ENCODE data around the gene ZNF43. TPM values are rescaled to one million over a fixed set of nuclear protein-coding genes. Genes with fewer than 3 reads are reported as not detected.

Gene ZNF43
- total and polyA plus RNA-seq, 2 donors (not counting 1 experiment from before 2014, with no cell fraction given) = 10.8 to 59.8 TPM

DNA sequence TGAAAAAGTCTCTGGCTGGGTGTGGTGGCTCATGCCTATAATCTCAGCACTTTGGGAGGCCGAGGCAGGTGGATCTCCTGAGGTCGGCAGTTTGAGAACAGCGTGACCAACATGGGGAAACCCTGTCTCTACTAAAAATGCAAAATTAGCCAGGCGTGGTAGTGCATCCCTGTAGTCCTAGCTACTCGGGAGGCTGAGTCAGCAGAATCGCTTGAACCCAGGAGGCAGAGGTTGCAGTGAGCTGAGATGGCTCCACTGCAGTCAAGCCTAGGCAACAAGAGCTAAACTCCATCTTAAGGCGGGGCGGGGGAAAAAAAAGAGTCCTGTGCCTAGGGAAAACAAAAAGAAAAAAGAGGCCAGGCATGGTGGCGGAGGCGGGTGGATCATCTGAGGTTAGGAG lies 2.2 kb downstream of the ZNF43 start:
- no peaks in the 10 kb centered on the region for H3K27me3 ChIP-seq (replicated peaks in 1 of 4; ENCODE audit: control extremely low read depth in 1 of 4, control insufficient read depth in 3 of 4, insufficient read depth in 4 of 4, low read length in 3 of 4)
- Mint-ChIP-seq H3K4me1 (peaks cover 36% of the 10 kb centered on the region), H3K27me3 (no peaks in the 10 kb centered on the region), H3K27ac (peak overlapping the region; percentile 20), H3K9me3 (ENCODE audit: insufficient read depth) (no peaks in the 10 kb centered on the region), H3K4me3 (peak overlapping the region; percentile 62)
- no peak for DNase-seq
- peaks cover 3 to 6% of the 10 kb centered on the region in 2 experiments for H3K36me3 ChIP-seq (replicated peaks in 1 of 2; ENCODE audit: control extremely low read depth in 1 of 2, control insufficient read depth in 1 of 2, extremely low read depth in 1 of 2, insufficient read depth in 2 of 2, low read length in 1 of 2)
- intact Hi-C loops (cut with micrococcal nuclease) = loop anchor here (10.0 kb wide), 2 partner anchors 439 to 1441 kb away; partner anchors contain the start of gene ZNF493
- no peak overlapping the region for H3K4me2 ChIP-seq (replicated peaks; ENCODE audit: low read depth, low read length, poor library complexity, severe bottlenecking)
- H3K9ac ChIP-seq (ENCODE audit: low read length) = no peak overlapping the region
- H3K4me3 ChIP-seq (ENCODE audit: control extremely low read depth in 1 of 5, extremely low read depth in 1 of 5, insufficient read depth in 1 of 5, low read depth in 2 of 5, low read length in 4 of 5) = no peak overlapping the region
- ChIA-PET POLR2A (no interaction called here), CTCF (interaction anchor here (1.1 kb wide), 1 partner anchor 18 kb away, joined by 4 read pairs; no protein-coding TSS in a partner anchor)
- H3K9me3 ChIP-seq (ENCODE audit: control extremely low read depth in 1 of 3, control insufficient read depth in 2 of 3, insufficient read depth in 1 of 3, low read length in 2 of 3) = peaks cover 2 to 25% (median 9%) of the 10 kb centered on the region in 3 donors
- TF ChIP-seq EZH2 (IDR thresholded peaks at IDR 0.05; ENCODE audit: borderline replicate concordance, insufficient read depth, low read depth, low read length, poor library complexity, severe bottlenecking) = no peak
- TF ChIP-seq, protein P1, sequence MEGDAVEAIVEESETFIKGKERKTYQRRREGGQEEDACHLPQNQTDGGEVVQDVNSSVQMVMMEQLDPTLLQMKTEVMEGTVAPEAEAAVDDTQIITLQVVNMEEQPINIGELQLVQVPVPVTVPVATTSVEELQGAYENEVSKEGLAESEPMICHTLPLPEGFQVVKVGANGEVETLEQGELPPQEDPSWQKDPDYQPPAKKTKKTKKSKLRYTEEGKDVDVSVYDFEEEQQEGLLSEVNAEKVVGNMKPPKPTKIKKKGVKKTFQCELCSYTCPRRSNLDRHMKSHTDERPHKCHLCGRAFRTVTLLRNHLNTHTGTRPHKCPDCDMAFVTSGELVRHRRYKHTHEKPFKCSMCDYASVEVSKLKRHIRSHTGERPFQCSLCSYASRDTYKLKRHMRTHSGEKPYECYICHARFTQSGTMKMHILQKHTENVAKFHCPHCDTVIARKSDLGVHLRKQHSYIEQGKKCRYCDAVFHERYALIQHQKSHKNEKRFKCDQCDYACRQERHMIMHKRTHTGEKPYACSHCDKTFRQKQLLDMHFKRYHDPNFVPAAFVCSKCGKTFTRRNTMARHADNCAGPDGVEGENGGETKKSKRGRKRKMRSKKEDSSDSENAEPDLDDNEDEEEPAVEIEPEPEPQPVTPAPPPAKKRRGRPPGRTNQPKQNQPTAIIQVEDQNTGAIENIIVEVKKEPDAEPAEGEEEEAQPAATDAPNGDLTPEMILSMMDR (IDR thresholded peaks at IDR 0.05) = no peak
- no peak overlapping the region for H3K27ac ChIP-seq (ENCODE audit: low read length in 2 of 2)
- 91% methylated on average over 8 of the region's 10 CpGs for WGBS (ENCODE audit: insufficient coverage)
- peaks cover 4 to 17% of the 10 kb centered on the region in 2 donors for H3K4me1 ChIP-seq (ENCODE audit: control insufficient read depth in 2 of 2, insufficient read depth in 2 of 2, low read length in 2 of 2)
- H3K79me2 ChIP-seq (ENCODE audit: control insufficient read depth, insufficient read depth, low read length) = peaks cover 66% of the 10 kb centered on the region
- H2AFZ ChIP-seq (ENCODE audit: insufficient read depth, low read depth, low read length, poor library complexity, severe bottlenecking) = no peak overlapping the region
- ATAC-seq (ENCODE audit: low read depth) = no peak
- no peaks in the 10 kb centered on the region for H4K20me1 ChIP-seq (ENCODE audit: control insufficient read depth, insufficient read depth, low read length, poor library complexity, severe bottlenecking)

DNA sequence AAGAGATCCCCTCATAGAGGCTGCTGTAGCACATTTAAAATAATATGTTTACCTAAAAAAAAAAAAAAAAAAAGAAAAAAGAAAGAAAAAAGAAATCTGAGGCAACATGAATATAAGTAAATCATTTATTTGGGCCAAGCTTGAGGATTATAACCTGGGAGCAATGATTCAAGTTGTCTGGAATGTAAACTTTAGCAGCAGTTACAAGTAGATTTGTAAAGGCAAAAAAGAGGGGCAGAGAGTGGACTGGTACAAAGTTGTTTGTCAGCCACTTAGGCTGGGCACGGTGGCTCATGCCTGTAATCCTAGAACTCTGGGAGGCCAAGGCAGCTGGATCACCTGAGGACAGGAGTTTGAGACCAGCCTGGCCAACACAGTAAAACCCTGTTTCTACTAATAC lies 11.3 kb downstream of the ZNF43 start:
- 100% methylated on average over 1 of the region's 1 CpG for WGBS (ENCODE audit: insufficient coverage)
- H2AFZ ChIP-seq (ENCODE audit: insufficient read depth, low read depth, low read length, poor library complexity, severe bottlenecking) = no peak overlapping the region
- H3K4me3 ChIP-seq (ENCODE audit: control extremely low read depth in 1 of 5, extremely low read depth in 1 of 5, insufficient read depth in 1 of 5, low read depth in 2 of 5, low read length in 4 of 5) = no peak overlapping the region
- Mint-ChIP-seq H3K27ac (no peak overlapping the region), H3K4me3 (no peak overlapping the region), H3K27me3 (no peaks in the 10 kb centered on the region), H3K9me3 (ENCODE audit: insufficient read depth) (no peaks in the 10 kb centered on the region), H3K4me1 (no peaks in the 10 kb centered on the region)
- ChIA-PET CTCF (no interaction called here), POLR2A (no interaction called here)
- H3K27ac ChIP-seq (ENCODE audit: low read length in 2 of 2) = no peak overlapping the region
- H3K9ac ChIP-seq (ENCODE audit: low read length) = no peak overlapping the region
- no peaks in the 10 kb centered on the region for H3K4me1 ChIP-seq (ENCODE audit: control insufficient read depth in 2 of 2, insufficient read depth in 2 of 2, low read length in 2 of 2)
- peaks cover 51% of the 10 kb centered on the region for H3K79me2 ChIP-seq (ENCODE audit: control insufficient read depth, insufficient read depth, low read length)
- DNase-seq (no peak), ATAC-seq (ENCODE audit: low read depth) (no peak)
- H3K9me3 ChIP-seq (ENCODE audit: control extremely low read depth in 1 of 3, control insufficient read depth in 2 of 3, insufficient read depth in 1 of 3, low read length in 2 of 3) = peaks cover 10 to 60% (median 10%) of the 10 kb centered on the region in 3 donors
- TF ChIP-seq, protein P1 (IDR thresholded peaks at IDR 0.05) = no peak
- TF ChIP-seq EZH2 (IDR thresholded peaks at IDR 0.05; ENCODE audit: borderline replicate concordance, insufficient read depth, low read depth, low read length, poor library complexity, severe bottlenecking) = no peak
- H4K20me1 ChIP-seq (ENCODE audit: control insufficient read depth, insufficient read depth, low read length, poor library complexity, severe bottlenecking) = no peaks in the 10 kb centered on the region
- intact Hi-C loops (cut with micrococcal nuclease) = no loop called here
- no peak overlapping the region for H3K4me2 ChIP-seq (replicated peaks; ENCODE audit: low read depth, low read length, poor library complexity, severe bottlenecking)
- H3K27me3 ChIP-seq (replicated peaks in 1 of 4; ENCODE audit: control extremely low read depth in 1 of 4, control insufficient read depth in 3 of 4, insufficient read depth in 4 of 4, low read length in 3 of 4) = no peaks in the 10 kb centered on the region
- peaks cover 8 to 15% of the 10 kb centered on the region in 2 experiments for H3K36me3 ChIP-seq (replicated peaks in 1 of 2; ENCODE audit: control extremely low read depth in 1 of 2, control insufficient read depth in 1 of 2, extremely low read depth in 1 of 2, insufficient read depth in 2 of 2, low read length in 1 of 2)
